Islet precursor cell (in vitro differentiated cells): Measurements from ENCODE around the gene SLC39A7.

Experiments used
- DNase-seq: peaks from one replicate; pipeline ENCODE4 v3.0.0-alpha.2; 2018

Gene SLC39A7

DNA sequence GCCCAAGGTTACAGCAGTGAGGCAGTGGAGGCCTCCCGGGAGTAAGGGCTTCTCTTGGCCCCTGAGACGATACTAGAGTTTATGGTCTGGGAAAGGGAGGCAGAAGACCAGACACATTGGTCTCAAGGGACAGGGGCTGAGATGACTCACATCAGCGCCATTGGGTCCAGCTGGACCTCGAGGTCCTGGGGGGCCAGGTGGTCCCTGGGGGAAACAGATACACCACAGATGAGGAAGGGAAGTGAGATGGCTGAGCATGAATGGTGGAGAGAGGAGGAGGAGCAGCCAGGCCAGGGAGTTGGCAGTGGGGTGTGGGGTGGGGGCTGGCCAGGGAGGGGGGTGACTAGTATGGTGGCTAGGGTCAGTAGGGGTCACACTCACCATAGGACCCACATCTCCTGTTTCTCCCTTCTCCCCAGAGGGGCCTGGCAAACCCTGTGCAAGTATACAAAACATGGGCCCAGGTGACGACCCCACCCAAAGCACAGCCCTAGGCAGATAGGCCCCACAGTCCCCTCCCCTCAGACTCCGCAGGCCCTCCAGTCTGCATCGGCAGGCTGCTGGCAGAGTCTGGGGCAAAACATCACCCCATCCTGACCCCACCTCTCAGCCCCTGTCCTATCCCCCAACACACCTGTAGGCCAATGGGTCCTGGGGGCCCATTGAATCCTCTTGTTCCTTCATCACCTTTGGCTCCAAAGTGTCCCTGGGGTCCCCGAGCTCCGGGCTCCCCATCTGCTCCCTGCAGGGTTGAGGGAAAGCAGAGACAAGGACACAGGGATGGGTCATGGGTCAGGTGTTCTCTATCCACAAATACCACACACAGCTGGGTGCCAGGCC is 30.3 kb upstream of the SLC39A7 start:
- no peak for DNase-seq

DNA sequence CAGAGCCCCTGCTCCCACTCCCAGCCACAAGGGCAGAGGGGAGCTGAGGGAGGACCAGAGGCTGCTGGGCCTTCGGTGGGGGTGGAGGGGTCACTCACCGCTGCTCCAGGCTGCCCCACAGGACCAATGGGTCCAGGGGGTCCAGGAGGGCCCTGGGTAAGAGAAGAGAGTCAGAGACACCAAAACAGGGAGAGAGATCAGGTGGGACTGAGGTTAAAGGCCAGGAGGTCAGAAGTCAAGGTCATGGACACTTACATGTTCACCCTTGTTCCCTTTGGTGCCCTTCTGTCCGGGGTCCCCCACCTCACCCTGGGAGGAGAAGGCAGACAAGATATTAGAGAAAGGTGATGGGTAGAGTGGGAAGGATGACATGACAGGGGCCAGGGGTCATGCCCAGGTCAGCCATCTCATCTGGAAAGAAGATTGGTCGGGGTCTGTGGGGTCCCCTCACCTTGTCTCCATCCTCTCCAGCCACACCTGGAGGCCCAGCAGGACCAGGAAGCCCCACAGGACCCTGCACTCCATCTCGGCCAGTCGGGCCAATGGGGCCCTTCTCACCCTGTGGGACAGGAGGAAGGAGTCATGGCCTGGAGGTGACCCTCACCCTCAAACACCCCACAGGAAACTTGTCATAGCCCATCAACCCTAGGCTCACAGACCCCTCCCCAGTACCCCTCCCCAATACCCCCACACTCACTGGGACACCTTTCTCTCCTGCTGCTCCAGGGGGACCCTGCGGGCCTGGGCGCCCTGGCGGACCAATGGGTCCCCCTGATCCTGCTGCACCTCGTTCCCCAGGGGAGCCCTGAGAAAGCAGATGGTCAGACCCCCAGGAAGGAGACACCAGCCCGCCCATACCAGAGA is 29.4 kb upstream of the SLC39A7 start:
- no peak for DNase-seq

DNA sequence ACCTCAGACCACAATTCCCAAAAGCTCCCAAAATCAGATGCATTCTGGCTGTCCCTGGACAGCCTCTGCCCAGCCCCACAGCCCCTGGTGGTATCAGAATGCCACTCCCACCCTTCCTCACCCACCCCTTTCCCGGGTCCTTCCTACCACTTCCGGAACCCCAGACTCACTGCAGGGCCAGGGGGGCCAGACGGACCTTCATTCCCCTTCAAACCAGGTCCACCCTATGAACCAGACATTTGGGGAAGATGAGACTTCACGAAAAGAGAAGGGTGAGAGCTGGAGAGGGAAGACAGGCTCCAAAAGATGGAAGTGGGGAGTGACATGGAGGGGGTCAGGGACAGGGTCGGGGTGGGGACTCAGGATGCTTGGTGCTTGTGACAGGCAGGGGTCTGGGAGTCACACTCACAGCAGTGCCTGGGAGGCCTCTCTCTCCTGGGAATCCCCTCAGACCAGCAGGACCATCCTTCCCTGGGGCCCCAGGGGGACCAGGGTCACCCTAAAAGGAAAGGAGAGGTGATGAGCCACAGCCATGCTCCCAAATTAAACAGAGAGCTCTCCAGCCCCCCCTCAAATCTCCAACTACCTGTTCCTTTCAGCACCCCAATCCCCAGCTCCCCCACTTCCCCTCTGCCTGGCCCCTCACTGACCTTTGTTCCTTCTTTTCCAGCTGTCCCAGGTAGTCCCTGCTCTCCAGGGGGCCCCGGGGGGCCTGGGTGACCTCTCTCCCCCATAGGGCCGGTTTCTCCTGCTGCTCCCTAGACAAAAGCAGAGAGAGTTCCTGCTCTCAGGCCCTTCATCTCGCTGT is 28.6 kb upstream of the SLC39A7 start:
- no peak for DNase-seq

DNA sequence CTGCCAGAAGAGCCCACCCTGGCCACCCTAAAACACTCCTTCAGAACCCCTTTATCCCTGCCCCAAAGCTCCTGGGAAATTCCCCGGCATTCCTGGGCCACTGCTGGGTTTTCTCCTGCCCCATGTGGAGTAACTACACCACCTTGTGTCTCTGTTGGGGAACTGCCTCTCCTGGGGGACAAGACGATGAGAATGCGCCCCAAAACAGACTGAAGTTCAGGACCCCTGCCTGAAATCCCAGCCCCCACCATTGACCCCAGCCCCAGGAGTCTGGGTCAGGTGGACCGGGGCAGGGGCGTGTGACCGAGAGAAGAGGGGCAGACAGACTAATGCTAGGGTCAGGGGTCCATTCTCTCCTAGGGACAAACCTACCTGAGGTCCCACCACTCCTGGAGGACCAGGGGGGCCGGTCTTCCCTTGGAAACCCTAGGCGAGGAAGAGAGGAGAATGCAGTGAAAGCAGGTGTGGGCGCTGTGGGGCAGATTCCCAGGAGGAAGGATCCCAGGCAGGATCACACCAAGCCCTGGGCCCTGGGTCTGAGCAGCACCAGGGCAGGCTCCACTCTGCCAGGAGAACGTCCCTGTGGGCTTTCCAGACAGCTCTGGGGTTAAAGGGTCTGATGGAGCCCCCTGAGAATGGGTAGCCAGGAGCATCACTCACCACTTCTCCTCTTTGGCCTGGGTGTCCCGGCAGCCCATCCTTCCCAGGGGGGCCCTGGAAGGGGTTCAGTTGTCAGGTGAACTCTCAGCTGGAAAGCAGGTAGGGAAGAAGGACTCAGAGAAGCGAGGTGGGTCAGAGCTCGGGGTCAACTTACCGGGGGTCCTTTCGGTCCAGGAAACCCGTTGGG is 27.8 kb upstream of the SLC39A7 start:
- DNase-seq: no peak

GRCh38 chr6:33173535-33174180 is 27.0 kb upstream of the SLC39A7 start:
- no peak for DNase-seq

DNA sequence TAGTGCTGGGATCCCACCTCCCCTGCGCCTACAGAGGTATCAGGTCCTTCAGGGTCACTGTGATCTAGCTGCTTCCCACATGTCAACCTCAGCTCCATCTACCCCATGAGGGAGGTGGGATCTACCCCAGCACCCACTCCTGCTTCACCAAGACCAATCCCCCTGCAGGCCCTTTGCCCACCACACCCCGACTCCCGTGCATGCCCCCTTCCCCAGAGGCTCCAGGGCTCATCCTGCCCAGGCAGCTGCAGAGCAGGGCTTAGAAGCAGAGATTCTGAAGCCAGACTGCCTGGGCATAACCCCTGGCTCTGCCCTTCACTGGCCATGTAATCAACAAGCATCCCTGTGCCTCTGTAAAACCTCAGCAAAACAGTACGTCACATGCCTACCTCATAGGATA is 25.9 kb upstream of the SLC39A7 start:
- no peak for DNase-seq

- DNase-seq: no peak
Measured at GRCh38 chr6:33175436-33176069, 25.1 kb upstream of the SLC39A7 start.

DNA sequence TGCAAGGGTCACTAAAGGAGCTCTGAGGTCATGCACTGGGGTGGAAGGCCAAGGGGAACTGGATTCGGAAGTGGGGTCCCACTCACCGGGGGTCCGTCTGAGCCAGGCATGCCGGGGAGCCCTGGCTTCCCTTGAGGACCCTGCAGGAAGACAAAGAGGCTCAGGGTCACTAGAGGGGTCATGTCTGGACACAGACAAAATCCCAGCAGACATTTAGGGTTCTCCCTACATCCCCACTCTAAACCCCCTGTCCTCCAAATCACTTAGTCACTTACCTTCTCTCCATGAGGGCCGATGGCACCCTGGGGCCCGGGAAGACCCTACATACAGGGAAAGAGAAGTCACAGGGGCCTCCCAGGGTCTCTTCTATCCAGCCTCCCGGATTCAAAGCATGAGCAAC is 23.8 kb upstream of the SLC39A7 start:
- DNase-seq: no peak

DNA sequence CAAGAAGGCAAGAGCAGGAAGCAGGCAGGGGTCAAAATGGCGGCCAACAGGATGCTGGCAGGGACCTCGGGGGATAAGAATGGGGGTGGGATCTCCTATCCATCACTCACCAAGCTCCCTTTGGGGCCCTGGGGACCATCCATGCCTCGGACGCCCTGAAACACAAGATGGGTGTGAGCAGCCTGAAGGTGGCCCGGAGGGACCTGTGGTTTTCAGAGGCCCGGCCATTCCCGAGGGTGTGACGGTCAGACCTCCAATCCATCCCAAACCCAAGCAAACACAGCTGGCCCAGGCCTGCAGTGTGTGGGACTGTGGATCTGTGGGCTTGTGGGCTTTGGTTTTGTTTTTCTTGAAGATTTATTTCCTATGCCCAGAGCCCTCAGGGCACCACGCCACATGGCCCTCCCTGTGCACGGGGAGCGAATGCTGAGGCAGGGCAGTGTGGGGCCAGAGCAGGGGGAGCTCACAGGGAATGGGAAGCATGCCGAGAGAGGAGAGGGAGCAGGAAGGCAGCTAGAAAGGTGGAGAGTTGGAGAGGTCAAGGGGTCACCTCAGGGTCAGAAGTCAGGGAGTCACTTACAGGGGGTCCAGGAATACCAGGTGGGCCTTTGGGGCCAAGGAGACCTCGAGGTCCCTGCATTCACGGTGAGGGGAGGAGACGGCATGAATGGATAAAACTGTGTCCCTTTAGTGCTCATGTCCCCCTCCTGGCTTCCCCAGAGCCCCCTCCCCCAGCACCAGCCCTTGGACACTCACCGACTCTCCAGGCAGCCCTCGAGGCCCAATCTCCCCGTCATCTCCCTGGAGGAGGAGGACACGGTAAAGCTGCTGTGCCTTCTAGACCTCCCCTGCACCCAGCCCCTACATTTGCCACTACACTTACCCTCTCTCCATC is 22.9 kb upstream of the SLC39A7 start:
- DNase-seq: no peak

DNA sequence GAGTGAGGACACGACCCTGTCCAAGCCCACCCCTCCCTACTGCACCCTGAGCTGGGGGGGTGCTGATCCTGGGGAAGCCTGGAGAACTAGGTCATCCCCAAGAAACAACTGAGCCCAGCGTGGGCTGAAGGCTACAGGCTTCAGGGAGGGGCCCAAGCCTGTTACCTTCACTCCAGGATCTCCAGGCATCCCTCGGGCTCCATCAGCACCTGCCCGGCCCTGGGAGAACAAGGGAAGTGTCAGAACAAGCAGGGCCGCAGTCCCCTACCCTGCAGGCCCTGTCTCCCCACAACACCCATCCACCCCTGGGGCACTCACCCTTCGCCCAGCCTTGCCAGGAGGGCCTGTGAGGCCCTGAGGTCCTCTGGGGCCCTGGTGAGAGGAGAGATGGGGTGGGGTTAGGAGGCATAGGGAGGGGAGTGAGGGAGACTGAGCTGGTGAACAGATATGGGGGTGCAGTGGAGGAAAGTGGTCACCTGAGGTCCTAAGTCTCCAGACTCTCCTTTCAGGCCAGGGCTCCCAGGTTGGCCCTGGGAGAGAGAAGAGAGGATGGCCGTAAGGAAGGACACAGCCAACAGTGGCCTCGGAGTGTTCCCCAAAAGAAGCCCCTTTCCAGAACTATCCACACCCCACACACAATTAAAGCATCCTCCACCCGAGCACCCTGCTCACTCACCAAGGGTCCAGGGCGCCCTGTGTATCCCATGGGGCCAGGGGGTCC is 21.8 kb upstream of the SLC39A7 start:
- DNase-seq: no peak

- no peak for DNase-seq
Measured at GRCh38 chr6:33181141-33181540, 19.5 kb upstream of the SLC39A7 start.

DNA sequence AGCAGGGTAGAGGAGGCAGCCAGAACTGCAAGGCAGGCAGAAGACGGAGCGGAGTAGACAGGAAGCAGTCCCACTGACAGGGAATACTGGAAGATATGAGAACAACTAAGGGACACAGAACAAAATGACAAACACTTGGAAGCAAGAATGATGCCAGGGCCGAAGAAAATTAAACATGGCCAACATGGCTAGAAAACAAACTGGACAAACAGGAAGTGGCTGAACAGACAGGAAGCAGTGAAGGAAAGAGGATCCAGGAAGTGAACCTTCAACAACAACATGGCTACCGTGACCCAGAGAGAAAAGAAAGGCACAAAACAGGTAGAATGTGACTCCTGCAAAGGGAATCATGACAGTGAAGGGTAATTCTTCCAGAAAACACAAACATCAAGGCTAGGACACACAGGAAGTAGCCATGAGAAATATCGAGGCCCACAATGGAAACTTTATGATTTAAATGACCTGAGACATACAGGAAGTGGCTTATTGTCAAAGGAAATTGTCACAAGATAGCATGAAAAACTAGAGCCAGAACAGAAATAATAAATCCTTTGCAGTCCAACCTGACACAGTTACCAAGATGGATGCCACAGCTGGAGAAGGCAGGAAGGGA is 17.5 kb upstream of the SLC39A7 start:
- DNase-seq: no peak

DNA sequence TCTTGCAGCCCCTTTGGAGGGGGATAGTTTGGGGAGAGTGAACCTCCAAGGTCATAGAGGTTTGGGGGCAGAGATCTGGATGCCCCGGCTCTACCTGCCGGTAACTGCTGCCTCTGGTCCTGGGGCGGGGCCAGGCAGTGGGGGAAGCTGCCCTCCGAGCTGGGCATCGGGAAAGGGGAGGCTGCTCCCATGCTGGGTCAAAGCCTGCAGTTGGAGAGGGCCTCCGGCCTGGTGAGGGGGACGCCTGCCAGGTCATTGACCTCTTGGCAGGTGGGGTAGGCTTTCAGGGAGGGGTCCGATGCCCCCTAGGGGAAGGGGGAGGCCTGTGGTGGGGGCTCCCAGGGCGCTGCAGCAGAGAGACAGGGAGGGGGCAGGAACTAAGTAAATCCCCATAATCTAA is 15.5 kb upstream of the SLC39A7 start:
- DNase-seq: no peak

GRCh38 chr6:33185654-33186187 is 14.9 kb upstream of the SLC39A7 start:
- DNase-seq: no peak

- no peak for DNase-seq
Measured at GRCh38 chr6:33187809-33188208, 12.9 kb upstream of the SLC39A7 start.

DNA sequence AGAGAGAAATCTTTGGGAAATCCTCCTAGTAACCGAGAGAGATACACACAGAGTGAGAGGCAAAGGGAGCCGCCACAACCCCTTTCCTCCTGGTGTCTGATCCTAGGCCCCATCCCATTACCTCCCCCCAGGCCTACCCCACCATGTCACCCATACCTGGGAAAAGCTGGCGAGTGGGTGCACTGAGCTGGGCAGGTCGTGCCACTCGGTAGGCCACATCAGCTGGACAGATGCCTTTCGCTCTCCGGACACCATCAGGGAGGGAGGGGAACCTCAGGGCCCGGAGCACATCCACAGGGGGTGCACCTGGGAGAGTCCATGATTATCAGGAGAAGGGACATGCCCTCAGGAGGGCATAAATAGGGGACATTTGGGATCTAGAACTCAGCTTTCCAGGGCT is 11.5 kb upstream of the SLC39A7 start:
- DNase-seq: no peak

GRCh38 chr6:33189625-33190448 is 10.8 kb upstream of the SLC39A7 start:
- DNase-seq: no peak
